WTC11 (cell line): Measurements from ENCODE around the gene MBNL1.

Experiments
- TF ChIP-seq, protein P1 (sequence below): sonication (generic); formaldehyde crosslinking; IDR thresholded peaks from 2 replicates; pipeline ENCODE4 v1.8.1; 2022; ENCODE audit warnings: low read depth, missing genetic modification reagents, borderline replicate concordance
- TF ChIP-seq, protein P2 (sequence below): fragments of 250-450 bp; sonication (Bioruptor Pico); IDR thresholded peaks from 2 replicates; pipeline ENCODE4 v2.1.2; 2022; ENCODE audit warnings: mild to moderate bottlenecking, moderate library complexity
- TF ChIP-seq, protein P3 (sequence below): sonication (generic); formaldehyde crosslinking; IDR thresholded peaks from 2 replicates; pipeline ENCODE4 v1.8.0; 2022; ENCODE audit warnings: mild to moderate bottlenecking, missing genetic modification reagents

DNA sequence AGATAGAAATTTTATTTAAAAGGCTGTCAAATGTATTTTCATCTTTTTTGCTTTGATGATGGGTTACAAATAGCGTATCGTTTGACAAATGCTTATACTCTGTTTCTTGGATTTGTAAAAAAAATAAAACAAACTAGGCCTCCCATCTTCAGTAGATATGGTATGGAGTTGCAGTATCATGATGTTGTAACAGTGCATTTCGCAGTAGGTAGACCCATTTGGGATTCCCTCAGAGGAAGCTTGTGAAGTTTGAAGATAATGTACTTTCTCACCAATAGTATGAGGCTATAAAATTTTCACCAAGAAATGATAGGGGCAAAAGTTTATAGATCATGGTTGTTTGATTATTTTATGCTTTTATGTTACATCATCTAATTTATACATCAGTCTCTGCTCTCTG is 10.8 kb downstream of the MBNL1 start:
- TF ChIP-seq, protein P1, sequence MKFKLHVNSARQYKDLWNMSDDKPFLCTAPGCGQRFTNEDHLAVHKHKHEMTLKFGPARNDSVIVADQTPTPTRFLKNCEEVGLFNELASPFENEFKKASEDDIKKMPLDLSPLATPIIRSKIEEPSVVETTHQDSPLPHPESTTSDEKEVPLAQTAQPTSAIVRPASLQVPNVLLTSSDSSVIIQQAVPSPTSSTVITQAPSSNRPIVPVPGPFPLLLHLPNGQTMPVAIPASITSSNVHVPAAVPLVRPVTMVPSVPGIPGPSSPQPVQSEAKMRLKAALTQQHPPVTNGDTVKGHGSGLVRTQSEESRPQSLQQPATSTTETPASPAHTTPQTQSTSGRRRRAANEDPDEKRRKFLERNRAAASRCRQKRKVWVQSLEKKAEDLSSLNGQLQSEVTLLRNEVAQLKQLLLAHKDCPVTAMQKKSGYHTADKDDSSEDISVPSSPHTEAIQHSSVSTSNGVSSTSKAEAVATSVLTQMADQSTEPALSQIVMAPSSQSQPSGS (CRISPR knock-in tag), result no peak
- TF ChIP-seq, protein P2, sequence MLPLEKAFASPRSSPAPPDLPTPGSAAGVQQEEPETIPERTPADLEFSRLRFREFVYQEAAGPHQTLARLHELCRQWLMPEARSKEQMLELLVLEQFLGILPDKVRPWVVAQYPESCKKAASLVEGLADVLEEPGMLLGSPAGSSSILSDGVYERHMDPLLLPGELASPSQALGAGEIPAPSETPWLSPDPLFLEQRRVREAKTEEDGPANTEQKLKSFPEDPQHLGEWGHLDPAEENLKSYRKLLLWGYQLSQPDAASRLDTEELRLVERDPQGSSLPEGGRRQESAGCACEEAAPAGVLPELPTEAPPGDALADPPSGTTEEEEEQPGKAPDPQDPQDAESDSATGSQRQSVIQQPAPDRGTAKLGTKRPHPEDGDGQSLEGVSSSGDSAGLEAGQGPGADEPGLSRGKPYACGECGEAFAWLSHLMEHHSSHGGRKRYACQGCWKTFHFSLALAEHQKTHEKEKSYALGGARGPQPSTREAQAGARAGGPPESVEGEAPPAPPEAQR (CRISPR knock-in tag), result no peak
- TF ChIP-seq, protein P3, sequence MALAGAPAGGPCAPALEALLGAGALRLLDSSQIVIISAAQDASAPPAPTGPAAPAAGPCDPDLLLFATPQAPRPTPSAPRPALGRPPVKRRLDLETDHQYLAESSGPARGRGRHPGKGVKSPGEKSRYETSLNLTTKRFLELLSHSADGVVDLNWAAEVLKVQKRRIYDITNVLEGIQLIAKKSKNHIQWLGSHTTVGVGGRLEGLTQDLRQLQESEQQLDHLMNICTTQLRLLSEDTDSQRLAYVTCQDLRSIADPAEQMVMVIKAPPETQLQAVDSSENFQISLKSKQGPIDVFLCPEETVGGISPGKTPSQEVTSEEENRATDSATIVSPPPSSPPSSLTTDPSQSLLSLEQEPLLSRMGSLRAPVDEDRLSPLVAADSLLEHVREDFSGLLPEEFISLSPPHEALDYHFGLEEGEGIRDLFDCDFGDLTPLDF (CRISPR knock-in tag), result no peak
